Measurements from ENCODE around the gene NTM.

GRCh38 chr11:132131961-132132360 lies 761.5 kb downstream of the NTM start:
- no peak for TF ChIP-seq CTCF (IDR thresholded peaks at IDR 0.05)
- no peak for TF ChIP-seq CREM (CRISPR knock-in tag; IDR thresholded peaks at IDR 0.05)
- no peak for TF ChIP-seq ZNF396 (CRISPR knock-in tag; IDR thresholded peaks at IDR 0.05; ENCODE audit: borderline replicate concordance)
- TF ChIP-seq TEAD1 (CRISPR knock-in tag; IDR thresholded peaks at IDR 0.05), result no peak
- TF ChIP-seq FOXP4 (CRISPR knock-in tag; IDR thresholded peaks at IDR 0.05), result no peak
- TF ChIP-seq ZNF138 (CRISPR knock-in tag; conservative IDR thresholded peaks at IDR 0.05), result no peak
